GM19240 (cell line): ENCODE results near the gene OR52E5.

Source experiments
- DNase-seq: peaks from one replicate; pipeline ENCODE4 v3.0.0; 2011; ENCODE audit warnings: low spot score; ENCODE audit not compliant: insufficient read length

The OR52E5 gene

GRCh38 chr11:5892908-5893307 is at the start of gene OR52E5:
OR52E5 (plus strand) TSS chr11:5893208; CDS start chr11:5900777, 7,569 bp downstream.
- no peak for DNase-seq

GRCh38 chr11:5846701-5847100 is 46.3 kb upstream of the OR52E5 start:
- no peak for DNase-seq

GRCh38 chr11:5847711-5848110 is 45.3 kb upstream of the OR52E5 start:
- DNase-seq, result no peak

GRCh38 chr11:5851002-5851401 is 42.0 kb upstream of the OR52E5 start:
- no peak for DNase-seq

- no peak for DNase-seq
These were observed 35.4 kb upstream of the OR52E5 start, which contains the start of gene OR52E8 for GRCh38 chr11:5857590-5857989. OR52E8 (minus strand) TSS chr11:5857690; CDS start chr11:5857690, 0 bp downstream.

- no peak for DNase-seq
These were observed 27.2 kb upstream of the OR52E5 start for GRCh38 chr11:5865826-5866225.

GRCh38 chr11:5878564-5878963 is 14.4 kb upstream of the OR52E5 start:
- DNase-seq, result no peak

- no peak for DNase-seq
These were observed 12.7 kb upstream of the OR52E5 start, which contains the start of gene OR52E4 for GRCh38 chr11:5880329-5880728. OR52E4 (plus strand) TSS chr11:5880629; CDS start chr11:5884293, 3,664 bp downstream.

GRCh38 chr11:5881756-5882155 is 11.3 kb upstream of the OR52E5 start:
- DNase-seq, result no peak

GRCh38 chr11:5887172-5887571 is 5.8 kb upstream of the OR52E5 start:
- no peak for DNase-seq

- no peak for DNase-seq
These were observed 5.3 kb upstream of the OR52E5 start for GRCh38 chr11:5887661-5888060.

- no peak for DNase-seq
These were observed 1.7 kb upstream of the OR52E5 start for GRCh38 chr11:5891216-5891800.

GRCh38 chr11:5899534-5899933 is 6.5 kb downstream of the OR52E5 start:
- DNase-seq, result no peak

GRCh38 chr11:5910540-5910939 is 17.5 kb downstream of the OR52E5 start:
- DNase-seq, result no peak

- no peak for DNase-seq
These were observed 29.9 kb downstream of the OR52E5 start for GRCh38 chr11:5922749-5923426.

GRCh38 chr11:5923427-5923776 is 30.4 kb downstream of the OR52E5 start:
- DNase-seq, result no peak

GRCh38 chr11:5923794-5924193 is 30.8 kb downstream of the OR52E5 start:
- DNase-seq, result no peak

- no peak for DNase-seq
These were observed 35.3 kb downstream of the OR52E5 start for GRCh38 chr11:5928271-5928670.

- no peak for DNase-seq
These were observed 35.8 kb downstream of the OR52E5 start for GRCh38 chr11:5928811-5929210.

GRCh38 chr11:5929571-5930368 is 36.8 kb downstream of the OR52E5 start:
- DNase-seq, result no peak

GRCh38 chr11:5930614-5931013 is 37.6 kb downstream of the OR52E5 start:
- no peak for DNase-seq

- no peak for DNase-seq
These were observed 38.1 kb downstream of the OR52E5 start for GRCh38 chr11:5931061-5931460.
